ENCODE results near the gene KCNK15. TPM values are rescaled to one million over a fixed set of nuclear protein-coding genes. Genes with fewer than 3 reads are reported as not detected.

The KCNK15 gene
- total and polyA plus RNA-seq, 8 donors, result 0.09 to 3.1 (median 1.8) TPM; not detected in 5

GRCh38 chr20:44730441-44730840 lies 15.2 kb upstream of the KCNK15 start:
- Histone ChIP-seq H3K36me3 (no peaks in the 10 kb centered on the region), H3K27me3 (no peaks in the 10 kb centered on the region), H3K4me1 (peaks cover 4 to 15% of the 10 kb centered on the region in 2 donors), H3K27ac (no peak overlapping the region), H3K9me3 (no peaks in the 10 kb centered on the region), H3K4me3 (no peak overlapping the region)
- intact Hi-C loops (cut with DNase I), result no loop called here
- ATAC-seq, result no peak
- TF ChIP-seq CTCF (IDR thresholded peaks at IDR 0.05), result no peak
- DNase-seq, result no peak

GRCh38 chr20:44731657-44732056 lies 14.0 kb upstream of the KCNK15 start:
- Histone ChIP-seq H3K9me3 (peaks cover 0 to under 1% of the 10 kb centered on the region in 2 donors), H3K36me3 (no peaks in the 10 kb centered on the region), H3K4me3 (no peak overlapping the region), H3K27ac (no peak overlapping the region), H3K4me1 (peaks cover 4 to 15% of the 10 kb centered on the region in 2 donors), H3K27me3 (no peaks in the 10 kb centered on the region)
- ATAC-seq (peak; percentile 3), DNase-seq (peak in 1 of 4 donors; percentile 83)
- no peak for TF ChIP-seq CTCF (IDR thresholded peaks at IDR 0.05)
- intact Hi-C loops (cut with DNase I), result no loop called here

- DNase-seq (no peak), ATAC-seq (no peak)
- peaks cover 0 to 3% of the 10 kb centered on the region in 2 donors for H3K9me3 ChIP-seq
- no peaks in the 10 kb centered on the region for H3K36me3 ChIP-seq
- intact Hi-C loops (cut with DNase I), result no loop called here
- H3K4me1 ChIP-seq, result peaks cover 4 to 15% of the 10 kb centered on the region in 2 donors
- TF ChIP-seq CTCF (IDR thresholded peaks at IDR 0.05), result no peak
- H3K27ac ChIP-seq, result no peak overlapping the region
- H3K27me3 ChIP-seq, result no peaks in the 10 kb centered on the region
- no peak overlapping the region for H3K4me3 ChIP-seq
Observed at GRCh38 chr20:44732327-44732726, 13.3 kb upstream of the KCNK15 start.

GRCh38 chr20:44733341-44734069 lies 12.2 kb upstream of the KCNK15 start:
- peak in 3 of 4 donors; percentile 58 to 83 (median 81) for DNase-seq
- ATAC-seq, result peak; percentile 67
- Histone ChIP-seq H3K4me1 (peaks cover 4 to 14% of the 10 kb centered on the region in 2 donors), H3K4me3 (no peak overlapping the region), H3K36me3 (no peaks in the 10 kb centered on the region), H3K9me3 (peaks cover 0 to 3% of the 10 kb centered on the region in 2 donors), H3K27ac (no peak overlapping the region), H3K27me3 (no peaks in the 10 kb centered on the region)
- peak; percentile 81 to 94 for TF ChIP-seq CTCF (IDR thresholded peaks at IDR 0.05)
- intact Hi-C loops (cut with DNase I), result loop anchor here in 1 of 2 donors (2.0 kb wide), 1 partner anchor 49 kb away; no protein-coding TSS in a partner anchor

- H3K9me3 ChIP-seq, result peaks cover 0 to 3% of the 10 kb centered on the region in 2 donors
- DNase-seq (no peak), ATAC-seq (peak; percentile 51)
- H3K36me3 ChIP-seq, result no peaks in the 10 kb centered on the region
- no peak overlapping the region for H3K27ac ChIP-seq
- H3K4me1 ChIP-seq, result peaks cover 0 to 3% of the 10 kb centered on the region in 2 donors
- intact Hi-C loops (cut with DNase I), result loop anchor here in 1 of 2 donors (2.0 kb wide), 1 partner anchor 50 kb away; no protein-coding TSS in a partner anchor
- peak in 1 of 2 donors; percentile 21 for TF ChIP-seq CTCF (IDR thresholded peaks at IDR 0.05)
- H3K4me3 ChIP-seq, result no peak overlapping the region
- H3K27me3 ChIP-seq, result no peaks in the 10 kb centered on the region
Observed at GRCh38 chr20:44734938-44735337, 10.7 kb upstream of the KCNK15 start.

Measured in left lung (tissue), 10 donors.